ELF-1 (cell line): ENCODE results near the gene GNPDA1.

ENCODE experiments used
- DNase-seq: peaks from one replicate; pipeline ENCODE4 v3.0.0-alpha.2; 2016; ENCODE audit warnings: low read depth, low spot score

Gene GNPDA1

DNA sequence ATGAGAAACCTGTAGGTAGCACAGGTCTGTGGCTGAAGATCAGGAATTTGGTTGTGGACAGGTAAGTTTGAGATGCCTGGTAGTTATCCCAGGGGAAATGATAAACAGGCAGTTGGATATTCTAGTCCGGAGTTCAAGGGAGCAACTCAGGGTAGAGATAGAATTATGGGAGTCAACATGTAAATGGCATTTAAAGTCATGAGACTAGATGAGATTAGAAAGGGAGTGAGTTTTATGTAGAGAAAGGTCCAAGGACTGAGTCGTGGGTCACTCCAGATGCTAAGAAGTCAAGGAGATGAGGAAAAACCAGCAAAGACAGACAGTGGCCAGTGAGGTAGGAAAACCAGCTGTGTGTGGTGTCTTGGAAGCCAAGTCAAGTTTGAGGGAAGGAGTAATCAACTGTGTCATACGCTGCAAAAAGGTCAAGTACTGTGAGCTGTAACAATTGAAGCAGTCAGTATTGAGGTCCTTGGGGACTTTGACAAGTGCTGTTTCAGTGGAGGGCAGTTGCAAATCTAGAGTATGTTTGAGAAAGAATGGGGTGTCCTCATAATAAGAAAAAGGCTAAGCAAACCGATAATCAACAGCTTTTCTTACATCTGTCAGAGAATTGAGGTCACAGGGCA is 18.2 kb downstream of the GNPDA1 start:
- no peak for DNase-seq

DNA sequence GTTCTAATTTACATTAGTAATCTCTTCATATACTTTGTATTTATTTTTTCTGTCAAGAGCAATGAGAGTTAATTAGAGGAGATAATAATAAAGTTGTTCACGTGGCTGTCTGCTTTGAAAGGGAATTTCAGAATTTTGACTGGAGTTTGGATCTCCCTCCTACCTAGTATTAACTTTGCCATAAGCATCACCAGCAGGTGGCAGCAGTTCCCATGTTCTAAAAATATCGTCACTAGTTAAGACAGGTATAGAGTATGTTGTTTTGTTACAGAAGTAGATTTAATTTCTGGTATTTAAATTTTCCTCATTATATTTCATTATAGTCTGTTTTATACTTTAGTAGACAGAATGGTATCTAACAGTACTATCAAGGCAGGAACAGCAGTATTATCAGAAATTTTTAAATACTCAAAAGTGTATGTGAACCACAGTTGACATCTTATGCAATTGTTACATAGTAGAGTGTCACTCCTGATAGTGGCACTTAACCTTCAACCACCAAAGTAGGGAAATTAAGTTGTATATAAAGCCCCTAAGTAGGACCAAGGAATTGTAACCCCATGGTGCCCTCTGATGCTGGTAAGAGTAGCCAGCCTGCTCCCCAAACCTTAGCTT is 20.4 kb downstream of the GNPDA1 start:
- no peak for DNase-seq

DNA sequence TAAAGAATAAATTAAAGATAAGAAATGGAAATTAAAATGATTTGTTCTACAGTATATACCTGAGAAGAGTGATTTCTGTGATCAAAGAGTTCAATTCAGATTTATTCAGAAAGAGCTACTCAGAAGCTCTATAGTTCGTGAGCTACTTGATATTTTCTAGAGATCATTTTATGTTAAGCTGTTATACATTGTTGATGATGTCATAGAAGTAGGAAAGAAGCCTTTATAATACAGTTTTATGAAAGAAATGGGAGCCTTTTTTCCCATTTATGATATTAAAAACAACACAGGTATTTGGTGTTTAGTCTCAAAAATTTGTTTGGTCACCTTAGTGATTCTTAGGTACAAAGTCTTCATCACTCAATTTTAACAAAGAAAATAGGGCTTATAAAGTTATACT is 23.1 kb downstream of the GNPDA1 start:
- no peak for DNase-seq

DNA sequence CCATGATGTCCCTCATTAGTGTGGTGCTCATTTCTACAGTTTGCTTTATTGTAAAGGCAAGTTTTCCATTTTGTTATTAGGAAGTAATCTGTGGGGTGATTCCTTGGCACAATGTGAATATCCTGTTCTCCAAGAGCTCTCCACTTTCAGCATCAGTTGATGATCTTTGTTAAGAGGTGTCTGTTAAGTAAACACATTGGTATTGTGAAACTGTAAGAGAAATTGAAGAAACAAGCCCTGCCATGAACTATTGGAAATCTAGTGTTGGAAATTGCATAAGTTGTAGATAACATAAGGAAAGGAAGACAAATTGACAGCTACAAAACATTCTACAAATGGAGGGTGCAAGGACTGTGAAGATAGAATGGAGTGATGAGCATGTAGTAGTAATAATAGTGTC is 26.8 kb downstream of the GNPDA1 start:
- no peak for DNase-seq

DNA sequence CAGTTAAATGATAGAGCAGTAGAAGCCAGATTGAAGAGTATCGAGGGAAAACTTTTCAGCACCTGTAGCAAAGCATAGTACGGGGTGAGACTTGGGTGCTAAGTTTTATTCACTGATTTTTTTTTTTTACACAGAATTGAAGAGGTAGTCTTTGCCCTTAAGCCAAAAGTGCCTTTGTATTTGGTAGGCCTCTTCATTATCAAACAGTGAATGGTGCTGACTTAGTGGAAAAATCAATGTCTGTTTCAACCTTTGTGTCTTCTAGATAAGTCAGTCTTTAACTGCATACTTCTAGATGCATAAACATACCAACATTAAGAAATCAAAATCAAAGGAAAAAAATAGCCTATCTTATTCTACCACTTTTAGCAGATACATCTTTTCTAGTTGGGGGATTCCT is 30.2 kb downstream of the GNPDA1 start:
- DNase-seq = no peak

DNA sequence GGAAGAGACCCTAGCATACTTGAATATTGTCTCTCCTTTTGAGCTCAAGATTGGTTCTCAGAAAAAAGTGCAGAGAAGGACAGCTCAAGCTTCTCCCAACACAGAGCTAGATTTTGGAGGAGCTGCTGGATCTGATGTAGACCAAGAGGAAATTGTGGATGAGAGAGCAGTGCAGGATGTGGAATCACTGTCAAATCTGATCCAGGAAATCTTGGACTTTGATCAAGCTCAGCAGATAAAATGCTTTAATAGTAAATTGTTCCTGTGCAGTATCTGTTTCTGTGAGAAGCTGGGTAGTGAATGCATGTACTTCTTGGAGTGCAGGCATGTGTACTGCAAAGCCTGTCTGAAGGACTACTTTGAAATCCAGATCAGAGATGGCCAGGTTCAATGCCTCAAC is 34.4 kb downstream of the GNPDA1 start:
- no peak for DNase-seq

DNA sequence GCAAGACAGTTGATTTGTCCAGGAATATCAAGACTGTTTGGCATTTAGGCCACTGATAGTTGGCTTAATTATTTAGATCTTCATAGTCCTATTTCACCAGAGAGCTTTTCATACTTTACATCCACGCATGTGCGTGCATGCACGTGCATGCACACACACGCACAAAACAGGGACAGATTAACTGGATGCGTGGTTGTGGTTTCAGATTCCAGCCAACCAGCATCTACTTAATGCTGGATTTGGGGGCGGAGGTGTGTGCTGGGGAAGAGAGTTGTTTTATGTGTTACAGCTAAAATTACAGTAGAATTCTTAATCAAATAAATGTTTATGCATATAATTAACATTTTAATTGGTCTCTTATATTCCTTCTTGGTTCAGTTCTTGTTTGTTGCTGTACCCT is 36.7 kb downstream of the GNPDA1 start:
- DNase-seq = no peak

DNA sequence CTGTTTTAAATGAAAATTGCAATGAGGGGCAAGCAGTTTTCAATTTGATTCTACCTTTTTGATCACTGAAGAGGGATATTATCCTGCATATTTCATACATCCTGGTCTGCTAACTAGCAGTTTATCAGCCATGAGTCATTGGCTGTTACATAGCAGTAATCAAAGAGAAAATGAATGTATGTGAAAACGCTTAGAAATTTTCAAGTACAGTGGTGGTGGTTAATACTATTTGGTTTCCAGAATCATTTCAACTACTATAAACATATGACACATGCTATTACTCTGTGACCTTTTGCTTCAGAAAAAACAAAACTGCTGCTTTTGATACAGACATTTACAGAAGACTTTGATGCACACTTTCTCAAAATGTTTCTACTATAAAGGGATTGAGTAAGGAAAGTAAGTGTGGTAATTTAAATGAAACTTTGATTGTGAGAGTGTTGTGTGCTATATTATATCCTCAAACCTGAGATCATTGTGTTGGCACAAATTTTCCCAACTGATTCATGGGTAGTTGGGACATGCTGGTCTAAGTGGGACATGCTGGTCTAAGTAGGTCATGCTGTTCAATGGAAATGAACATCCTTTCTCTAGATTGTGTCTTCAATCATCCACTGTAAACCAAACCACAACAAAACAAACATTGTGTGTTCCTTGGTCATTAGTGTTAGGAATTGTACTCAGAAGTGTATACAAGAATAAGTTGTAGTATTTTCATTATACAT is 38.8 kb downstream of the GNPDA1 start:
- no peak for DNase-seq

DNA sequence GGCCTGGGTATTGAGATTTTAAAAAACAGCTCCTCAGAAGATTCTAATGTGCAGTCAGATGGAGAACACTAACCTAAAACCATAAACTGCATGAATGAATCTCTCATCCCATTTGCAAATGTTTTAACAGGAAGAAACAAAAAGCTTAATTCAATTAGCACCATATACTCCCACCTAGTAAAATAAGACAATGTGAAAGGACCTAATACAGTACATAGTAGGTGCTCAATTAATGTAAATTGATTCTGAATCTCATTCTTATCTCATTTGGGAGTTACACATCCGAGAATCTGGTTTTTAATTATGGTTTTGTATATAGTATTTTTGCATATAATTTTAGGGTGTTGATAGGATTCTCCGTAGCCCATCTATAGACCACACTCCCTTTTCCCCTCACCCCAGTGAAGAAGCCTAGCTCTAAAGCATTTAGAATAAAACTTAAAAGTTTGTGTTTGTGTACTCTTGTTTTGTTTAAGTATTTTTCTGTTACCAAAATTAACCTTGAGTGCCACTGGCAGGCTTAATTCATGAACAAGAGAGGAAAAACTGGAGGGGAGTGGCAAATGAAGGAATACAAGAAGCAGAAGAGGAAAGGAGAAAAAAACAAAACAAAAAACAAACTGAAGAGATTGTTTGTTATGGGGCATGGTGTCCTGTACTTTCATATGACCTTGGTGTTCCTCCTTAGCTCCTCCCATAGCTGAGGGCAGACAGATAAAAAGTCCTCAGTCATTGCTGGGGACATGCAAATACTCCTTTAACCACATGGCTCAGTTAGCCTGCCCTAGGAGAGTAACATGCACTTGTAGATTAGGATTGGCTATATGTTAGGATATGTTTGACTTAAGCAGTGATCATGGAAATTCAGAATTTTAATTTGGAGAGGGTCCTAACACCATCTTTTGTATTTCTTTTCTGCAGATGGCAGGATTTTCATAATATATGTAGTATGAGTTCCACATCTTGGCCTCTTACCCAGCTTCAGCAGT is 42.8 kb downstream of the GNPDA1 start:
- no peak for DNase-seq

DNA sequence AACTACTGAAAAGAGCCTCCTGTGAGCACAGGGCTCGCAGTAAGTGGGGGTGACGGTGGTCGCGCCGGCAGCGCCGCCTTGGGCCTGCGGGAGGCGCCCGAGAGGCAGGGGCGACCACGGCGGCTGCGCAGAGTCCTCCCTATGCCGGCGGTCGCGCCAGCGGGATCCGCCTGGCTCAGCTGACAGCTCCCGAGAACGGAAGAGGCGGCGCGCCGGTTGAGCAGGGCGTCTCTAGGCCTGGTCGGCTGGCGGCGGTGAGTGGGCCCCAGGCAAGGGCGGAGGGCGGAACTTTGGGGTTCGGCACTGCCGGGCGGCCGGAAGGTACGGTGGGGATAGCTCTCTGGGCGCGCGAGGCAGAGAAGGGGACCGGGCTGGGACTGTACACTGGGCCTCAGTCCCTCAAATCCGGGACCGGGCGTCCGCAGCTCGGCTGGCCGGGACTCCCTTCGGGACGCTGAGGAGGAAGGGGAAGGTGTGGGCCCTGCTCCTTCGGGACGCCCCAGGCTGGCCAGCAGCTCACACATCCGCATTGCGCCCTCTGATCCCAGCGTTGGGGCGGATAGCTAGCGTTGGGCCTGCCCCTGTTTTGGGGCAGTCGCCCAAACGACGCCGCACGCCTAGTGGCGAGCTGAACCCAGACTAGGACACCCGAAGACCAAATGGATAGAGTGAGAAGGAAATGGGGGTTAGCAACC is 43.8 kb downstream of the GNPDA1 start, which contains the start of gene RNF14:
Gene RNF14, plus strand, starts transcription at position 192 of the 695 bp plus-strand sequence. CDS start 4,484 bp downstream, outside the sequence.
- DNase-seq = peak; percentile 96

DNA sequence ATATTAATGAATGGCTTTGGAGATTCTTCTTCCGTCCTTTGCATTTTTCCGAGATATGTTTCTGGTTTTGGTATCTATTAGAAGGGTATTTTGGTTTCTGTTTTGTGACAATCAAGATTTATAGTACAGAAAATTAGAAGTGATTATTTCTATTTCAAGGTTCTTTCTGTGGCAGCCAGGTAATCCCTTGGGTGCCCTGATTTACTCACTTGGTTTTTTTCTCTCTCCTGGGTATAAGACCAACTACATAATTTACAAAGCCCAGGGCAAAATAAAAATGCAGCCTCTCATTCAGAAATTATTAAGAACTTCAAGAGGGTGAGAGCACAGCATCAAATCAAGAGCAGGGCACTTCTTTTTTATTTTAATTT is 45.9 kb downstream of the GNPDA1 start:
- no peak for DNase-seq

DNA sequence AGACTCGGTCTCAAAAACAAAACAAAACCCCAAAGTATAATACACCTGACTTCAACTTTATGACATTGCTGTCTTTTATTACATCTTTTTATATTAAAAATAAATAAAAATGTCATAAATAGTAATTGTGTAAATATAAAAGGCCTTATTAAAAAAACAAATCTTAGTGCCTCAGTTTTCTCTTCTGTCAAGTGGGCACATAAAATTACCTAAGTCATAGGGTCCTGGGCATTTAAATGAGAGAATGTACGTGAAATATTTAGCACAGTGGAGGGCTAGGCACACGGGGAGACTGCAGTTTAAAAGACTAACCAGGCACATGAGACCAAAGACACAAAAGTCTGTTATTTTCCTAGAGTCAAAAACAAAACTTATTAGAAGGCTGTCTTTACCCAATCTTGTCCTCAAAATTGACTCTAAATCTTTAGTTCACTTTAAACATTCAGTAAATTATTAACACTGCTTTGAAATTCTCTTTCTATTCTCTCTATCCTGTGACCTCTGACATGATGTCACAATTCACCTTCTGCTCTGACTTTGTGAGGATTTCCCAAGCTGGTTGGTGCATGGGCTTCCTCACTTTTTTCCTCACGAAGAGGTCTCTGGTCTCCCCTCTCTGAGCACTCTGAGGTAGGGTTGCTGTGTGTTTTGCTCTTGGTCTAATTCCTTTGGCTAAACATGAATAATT is 46.4 kb downstream of the GNPDA1 start:
- no peak for DNase-seq

DNA sequence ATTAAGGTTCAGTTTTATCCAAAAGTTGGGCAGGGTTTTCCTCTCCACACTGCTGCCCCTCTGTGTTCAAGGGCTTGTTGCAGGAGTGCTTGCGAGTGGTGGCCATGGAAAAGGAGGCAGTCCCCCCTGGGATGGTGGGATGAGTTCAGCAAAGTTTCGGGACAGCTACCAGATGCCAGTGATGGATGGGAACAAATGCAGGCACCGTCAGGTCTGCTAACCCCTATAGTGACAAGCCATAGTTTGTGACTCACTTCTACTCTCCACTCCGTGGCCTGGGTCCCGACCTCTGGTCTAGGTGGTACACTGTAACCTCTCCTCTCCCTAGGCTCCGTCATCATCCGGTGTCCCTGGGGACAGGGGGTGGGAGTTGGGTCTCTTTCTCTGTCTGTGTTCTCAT is 47.8 kb downstream of the GNPDA1 start:
- peak; percentile 53 for DNase-seq

DNA sequence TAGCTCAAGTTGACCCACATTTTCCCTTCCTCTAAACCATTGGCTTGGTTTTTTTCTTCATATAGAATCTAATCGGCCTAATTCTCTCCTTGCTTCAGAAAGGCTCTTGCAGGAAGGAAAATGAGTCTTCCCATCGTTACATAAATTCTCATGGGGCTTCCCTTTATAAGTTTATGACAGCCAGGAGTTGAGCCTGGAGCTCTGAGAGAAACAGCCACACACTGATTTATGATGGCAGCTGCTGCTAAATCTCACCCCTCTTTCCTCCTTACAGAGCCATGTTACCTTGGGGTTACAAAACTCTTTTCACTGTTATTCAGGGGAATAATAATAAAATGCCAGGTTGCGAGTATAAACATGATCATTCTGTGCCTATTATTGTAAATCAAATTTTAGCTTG is 49.1 kb downstream of the GNPDA1 start:
- no peak for DNase-seq

DNA sequence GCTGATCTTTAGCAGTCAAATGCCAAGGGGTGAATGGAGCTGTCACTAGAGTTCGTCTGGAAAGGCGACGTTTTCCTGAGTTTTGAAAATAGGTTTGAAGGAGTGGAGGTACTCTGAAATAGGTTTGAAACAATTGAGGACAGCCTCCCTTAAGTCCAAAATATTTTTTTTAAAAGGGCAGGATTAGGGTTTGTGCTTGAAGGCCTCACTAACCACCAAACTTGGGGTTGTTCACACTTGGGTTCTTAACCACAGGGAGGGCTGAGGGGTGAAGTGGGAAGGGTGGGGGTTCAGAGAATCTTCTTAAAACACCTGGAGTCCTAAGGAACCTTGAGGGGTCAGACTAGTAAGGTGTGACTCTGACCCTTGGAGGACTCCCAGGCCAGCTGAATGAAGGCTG is 51.4 kb downstream of the GNPDA1 start:
- DNase-seq = no peak

DNA sequence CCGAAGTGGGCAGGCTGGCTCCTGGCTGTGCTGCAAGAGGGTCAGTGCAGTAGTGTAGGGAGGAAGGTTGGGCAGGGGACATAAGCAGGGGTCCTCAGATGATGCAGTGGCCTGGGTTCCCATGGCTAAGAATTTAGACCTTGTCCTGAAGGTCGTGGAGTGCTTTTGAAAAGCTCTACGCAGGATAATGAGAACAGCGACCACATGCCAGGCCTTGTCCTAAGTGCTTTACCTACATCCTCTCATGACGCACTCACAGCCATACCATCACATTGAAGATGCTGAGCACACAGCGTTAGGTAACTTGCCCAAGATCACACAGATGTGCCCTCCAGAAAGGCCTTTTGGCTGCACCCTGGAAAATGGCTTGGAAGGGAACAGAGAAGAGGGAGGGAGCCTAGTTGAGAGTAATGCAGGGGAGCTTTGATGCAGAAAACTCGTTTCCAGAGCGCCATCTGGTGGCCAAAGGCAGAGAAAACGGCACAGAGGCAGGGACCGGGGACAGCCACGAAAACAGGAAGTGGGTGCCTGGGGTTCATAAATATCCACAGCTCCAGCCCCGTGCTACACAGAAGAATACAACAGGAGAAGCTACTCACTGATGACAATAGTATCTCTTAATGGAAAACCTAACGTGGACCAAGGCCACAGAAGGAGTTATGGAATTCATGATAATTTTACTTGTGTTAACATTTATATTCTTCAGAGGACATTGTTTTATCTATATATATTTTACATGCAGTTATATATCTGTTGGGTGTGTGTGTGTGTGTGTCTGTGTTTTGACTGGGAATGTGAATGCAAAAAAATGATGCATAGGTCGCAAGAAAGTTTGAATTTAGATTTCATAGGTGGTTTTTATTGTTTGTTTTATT is 52.1 kb downstream of the GNPDA1 start:
- peak; percentile 92 for DNase-seq

DNA sequence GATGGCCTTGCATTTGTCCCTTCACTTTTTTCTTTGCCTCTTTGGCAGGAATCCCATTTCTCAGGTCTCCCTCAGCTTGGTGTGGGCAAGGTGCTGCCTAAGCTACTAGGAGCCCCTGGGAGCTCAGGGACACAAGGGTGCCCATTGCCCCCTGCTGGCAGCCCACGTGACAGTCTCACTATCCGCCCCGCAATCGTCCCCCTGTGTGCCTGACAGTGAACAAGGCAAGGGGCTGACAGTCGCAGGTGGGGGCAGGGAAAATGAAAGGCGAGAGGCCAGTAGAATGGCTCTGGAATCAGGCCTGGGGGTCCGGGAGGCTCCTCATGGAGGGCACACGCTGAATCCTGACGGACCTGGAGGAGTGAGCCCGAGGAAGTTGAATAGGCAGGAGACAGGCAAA is 52.8 kb downstream of the GNPDA1 start:
- peak; percentile 21 for DNase-seq

DNA sequence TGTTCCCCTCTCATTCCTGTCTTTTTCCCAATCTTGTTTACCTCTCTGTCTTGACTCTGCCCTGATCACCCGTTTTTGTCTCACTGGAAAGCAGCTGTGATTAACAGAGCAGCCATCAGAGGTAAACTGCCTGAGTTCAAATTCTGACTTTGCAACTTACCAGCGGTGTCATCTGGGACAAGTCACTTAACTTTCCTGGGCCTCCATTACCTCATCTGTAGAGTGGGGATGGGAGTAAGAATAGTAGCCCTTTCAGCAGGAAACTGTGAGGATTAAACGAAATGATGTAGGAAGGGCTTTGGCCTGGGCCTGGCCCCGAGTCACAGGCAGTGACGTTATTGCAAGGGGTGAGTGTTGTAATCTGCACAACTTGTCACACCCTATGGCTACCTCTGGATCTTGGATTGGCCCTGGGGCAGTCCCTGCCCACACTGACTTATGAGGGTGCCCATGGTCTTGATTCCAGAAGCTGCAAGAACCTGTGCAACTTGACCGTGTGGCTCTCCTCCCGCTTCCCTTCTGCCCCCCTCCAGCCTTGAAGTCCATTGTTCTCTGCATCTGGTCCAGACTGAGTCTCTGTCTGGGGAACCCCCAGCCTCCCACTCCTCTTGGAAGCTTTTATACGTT is 54.2 kb downstream of the GNPDA1 start:
- no peak for DNase-seq

DNA sequence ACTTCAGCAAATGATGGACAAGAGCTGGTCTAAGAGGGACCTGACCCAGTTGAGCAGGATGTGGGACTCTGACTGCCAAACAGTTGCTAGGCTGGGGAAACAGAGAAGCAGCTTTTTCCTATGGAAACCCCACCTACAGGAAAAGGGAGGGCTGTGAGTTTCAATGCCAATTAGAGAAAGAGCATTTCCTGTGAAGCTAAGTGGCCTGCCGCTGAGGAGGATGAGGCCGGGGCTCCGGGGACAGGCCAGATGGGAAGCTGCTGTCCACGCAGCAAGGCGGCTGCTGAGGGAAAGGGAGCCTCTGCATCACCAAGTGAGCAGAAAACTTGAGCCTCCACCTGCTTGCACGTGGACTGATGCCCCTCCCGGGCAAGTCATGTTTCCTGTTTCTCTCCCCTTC is 54.7 kb downstream of the GNPDA1 start, which contains the start of gene PCDH12:
Gene PCDH12, minus strand, starts transcription at position 90 of the 400 bp plus-strand sequence. CDS start 351 bp downstream, outside the sequence.
- DNase-seq = peak; percentile 14
